Measurements from ENCODE around the gene CDHR3.

DNA sequence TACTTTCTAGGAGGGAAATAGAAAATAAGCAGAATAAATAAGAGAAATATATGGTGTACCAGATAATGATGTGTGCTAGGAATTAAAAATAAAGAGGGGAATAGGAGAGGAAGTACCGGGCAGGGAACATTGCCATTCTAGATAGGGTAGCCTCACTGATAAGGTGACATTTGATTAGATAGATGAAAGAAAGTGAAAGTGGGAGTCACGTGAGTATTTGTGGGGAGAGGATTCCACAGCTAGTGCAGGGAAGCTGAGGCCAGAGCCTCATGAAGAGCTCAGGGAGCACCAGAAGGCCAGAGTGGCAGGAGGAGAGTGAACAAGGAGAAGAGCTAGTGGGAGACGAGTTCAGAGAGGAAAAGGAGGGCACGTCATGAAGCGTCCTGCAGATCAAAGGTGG lies 49.1 kb downstream of the CDHR3 start:
- TF ChIP-seq POLR2AphosphoS5 (IDR thresholded peaks at IDR 0.05; ENCODE audit: insufficient read depth, low read depth, low read length) (no peak), POLR2A (IDR thresholded peaks at IDR 0.05; ENCODE audit: low read depth, low read length) (no peak), EZH2 (IDR thresholded peaks at IDR 0.05; ENCODE audit: borderline replicate concordance, low read depth, low read length, severe bottlenecking) (no peak), JUN (IDR thresholded peaks at IDR 0.05; ENCODE audit: borderline replicate concordance, insufficient read depth, insufficient read length, low read depth) (no peak)
- TF ChIP-seq, protein P1, sequence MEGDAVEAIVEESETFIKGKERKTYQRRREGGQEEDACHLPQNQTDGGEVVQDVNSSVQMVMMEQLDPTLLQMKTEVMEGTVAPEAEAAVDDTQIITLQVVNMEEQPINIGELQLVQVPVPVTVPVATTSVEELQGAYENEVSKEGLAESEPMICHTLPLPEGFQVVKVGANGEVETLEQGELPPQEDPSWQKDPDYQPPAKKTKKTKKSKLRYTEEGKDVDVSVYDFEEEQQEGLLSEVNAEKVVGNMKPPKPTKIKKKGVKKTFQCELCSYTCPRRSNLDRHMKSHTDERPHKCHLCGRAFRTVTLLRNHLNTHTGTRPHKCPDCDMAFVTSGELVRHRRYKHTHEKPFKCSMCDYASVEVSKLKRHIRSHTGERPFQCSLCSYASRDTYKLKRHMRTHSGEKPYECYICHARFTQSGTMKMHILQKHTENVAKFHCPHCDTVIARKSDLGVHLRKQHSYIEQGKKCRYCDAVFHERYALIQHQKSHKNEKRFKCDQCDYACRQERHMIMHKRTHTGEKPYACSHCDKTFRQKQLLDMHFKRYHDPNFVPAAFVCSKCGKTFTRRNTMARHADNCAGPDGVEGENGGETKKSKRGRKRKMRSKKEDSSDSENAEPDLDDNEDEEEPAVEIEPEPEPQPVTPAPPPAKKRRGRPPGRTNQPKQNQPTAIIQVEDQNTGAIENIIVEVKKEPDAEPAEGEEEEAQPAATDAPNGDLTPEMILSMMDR (IDR thresholded peaks at IDR 0.05; ENCODE audit: extremely low read depth in 1 of 2, insufficient read depth in 1 of 2, low read depth in 1 of 2, low read length in 2 of 2), result no peak

All from endothelial cell of umbilical vein (primary cell).